ENCODE measurements around the gene CCDC69.
"Not testable (repeated sequence)": the region's sequence is repeated elsewhere in the genome, so short reads cannot be mapped to it uniquely, and the experiment has no call there.

- TF ChIP-seq CTCF (IDR thresholded peaks at IDR 0.05; ENCODE audit: insufficient read depth, low read length, poor library complexity, severe bottlenecking); EZH2phosphoT487 (conservative IDR thresholded peaks at IDR 0.05; ENCODE audit: low read length): not testable (repeated sequence)
These were observed 11.3 kb upstream of the CCDC69 start for GRCh38 chr5:151235239-151235571.
